Central memory CD8-positive, alpha-beta T cell (primary cell): ENCODE measurements around the gene RAD51B.

Experiments used
- ATAC-seq: fragments of 150-1000 bp; cut with Tn5 transposase; replicated peaks from 2 replicates; pipeline ENCODE4 v1.10.0; 2022; ENCODE audit warnings: mild to moderate bottlenecking, moderate FRiP score, moderate number of reproducible peaks; ENCODE audit not compliant: poor library complexity, severe bottlenecking; ENCODE audit errors: extremely low read depth
- DNase-seq, 2 donors: peaks; one replicate each; pipeline ENCODE4 v3.0.0; 2021; ENCODE audit warnings: low spot score in 2 of 2
- H3K27ac Mint-ChIP-seq: one replicate; pipeline ENCODE4 v1.8.0; 2022; ENCODE audit warnings: low read depth, mild to moderate bottlenecking, moderate library complexity, mixed read lengths
- H3K27me3 Mint-ChIP-seq: one replicate; pipeline ENCODE4 v1.8.0; 2022; ENCODE audit warnings: mixed read lengths
- H3K36me3 Mint-ChIP-seq: one replicate; pipeline ENCODE4 v1.8.0; 2022; ENCODE audit warnings: mild to moderate bottlenecking, moderate library complexity, mixed read lengths; ENCODE audit not compliant: insufficient read depth
- H3K4me1 Mint-ChIP-seq: one replicate; pipeline ENCODE4 v1.8.0; 2022; ENCODE audit warnings: mixed read lengths
- H3K4me3 Mint-ChIP-seq: one replicate; pipeline ENCODE4 v1.8.0; 2022; ENCODE audit warnings: mild to moderate bottlenecking, moderate library complexity, mixed read lengths
- H3K9me3 Mint-ChIP-seq: one replicate; pipeline ENCODE4 v1.8.0; 2022; ENCODE audit warnings: mixed read lengths

Gene RAD51B

DNA sequence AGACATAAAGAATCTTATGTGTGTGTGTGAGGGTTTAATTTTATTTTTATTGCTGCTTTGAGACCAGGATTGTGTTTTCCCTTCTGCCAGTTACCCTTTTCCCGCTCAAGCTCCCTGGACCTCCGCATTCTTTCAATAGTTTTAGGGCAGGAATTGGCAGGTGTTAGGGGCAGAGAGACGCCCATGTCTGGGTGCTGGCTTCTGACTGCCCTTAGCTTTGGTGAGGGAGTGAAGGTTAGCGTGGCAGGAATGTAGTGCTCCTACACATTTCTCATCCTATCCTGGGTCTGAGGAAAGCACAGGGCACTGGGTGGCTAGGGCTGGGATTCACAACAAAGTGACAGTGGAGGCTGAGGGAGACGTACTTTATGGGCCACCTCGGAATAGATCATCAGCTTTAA, 545.2 kb downstream of the RAD51B start:
- Mint-ChIP-seq H3K27me3 (no peaks in the 10 kb centered on the region), H3K9me3 (no peaks in the 10 kb centered on the region), H3K4me1 (peaks cover 5% of the 10 kb centered on the region), H3K4me3 (no peak overlapping the region), H3K27ac (no peak overlapping the region), H3K36me3 (no peaks in the 10 kb centered on the region)
- no peak for DNase-seq
- ATAC-seq = no peak

- Mint-ChIP-seq H3K4me1 (peaks cover 5% of the 10 kb centered on the region), H3K9me3 (no peaks in the 10 kb centered on the region), H3K4me3 (no peak overlapping the region), H3K27me3 (no peaks in the 10 kb centered on the region), H3K36me3 (no peaks in the 10 kb centered on the region), H3K27ac (no peak overlapping the region)
- ATAC-seq = no peak
- DNase-seq = no peak
These were observed 545.6 kb downstream of the RAD51B start for GRCh38 chr14:68365228-68365627.

GRCh38 chr14:68366656-68367055, 547.1 kb downstream of the RAD51B start:
- H3K4me3 Mint-ChIP-seq = no peak overlapping the region
- DNase-seq = no peak
- H3K4me1 Mint-ChIP-seq = peaks cover 5% of the 10 kb centered on the region
- no peaks in the 10 kb centered on the region for H3K9me3 Mint-ChIP-seq
- no peak overlapping the region for H3K27ac Mint-ChIP-seq
- no peaks in the 10 kb centered on the region for H3K36me3 Mint-ChIP-seq
- H3K27me3 Mint-ChIP-seq = no peaks in the 10 kb centered on the region
- no peak for ATAC-seq

- Mint-ChIP-seq H3K27ac (no peak overlapping the region), H3K36me3 (no peaks in the 10 kb centered on the region)
These were observed 548.0 kb downstream of the RAD51B start for GRCh38 chr14:68367536-68367935.

DNA sequence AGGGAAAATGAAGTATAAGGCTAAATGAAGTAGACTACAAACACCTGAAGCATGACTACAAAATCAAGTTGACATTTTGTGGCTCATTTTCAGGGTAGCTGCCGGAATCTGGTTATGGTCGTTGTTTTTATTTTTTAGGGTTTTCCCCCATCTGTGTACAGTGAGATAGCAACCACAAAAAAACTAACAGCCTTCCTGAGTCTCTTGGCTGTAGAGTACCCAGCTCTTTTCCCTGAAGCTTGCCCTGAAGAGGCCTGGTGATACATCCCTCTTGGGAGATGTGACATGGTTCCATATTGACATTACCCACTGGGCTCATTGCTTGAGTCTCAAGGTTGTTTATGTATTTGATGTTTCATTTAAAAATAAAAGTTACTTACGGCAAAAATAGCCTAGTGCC, 549.3 kb downstream of the RAD51B start:
- H3K27ac Mint-ChIP-seq = no peak overlapping the region
- H3K9me3 Mint-ChIP-seq = no peaks in the 10 kb centered on the region
- H3K4me3 Mint-ChIP-seq = no peak overlapping the region
- no peaks in the 10 kb centered on the region for H3K27me3 Mint-ChIP-seq
- peaks cover 5% of the 10 kb centered on the region for H3K4me1 Mint-ChIP-seq
- no peak for DNase-seq
- no peaks in the 10 kb centered on the region for H3K36me3 Mint-ChIP-seq
- ATAC-seq = no peak

More at GRCh38 chr14:68367536-68367935, 548.0 kb downstream of the RAD51B start:
- ATAC-seq = no peak
- Mint-ChIP-seq H3K9me3 (no peaks in the 10 kb centered on the region), H3K4me1 (peaks cover 5% of the 10 kb centered on the region), H3K27me3 (no peaks in the 10 kb centered on the region), H3K4me3 (no peak overlapping the region)
- no peak for DNase-seq

- H3K36me3 Mint-ChIP-seq = no peaks in the 10 kb centered on the region
- no peak for DNase-seq
- H3K4me1 Mint-ChIP-seq = peaks cover 5% of the 10 kb centered on the region
- no peaks in the 10 kb centered on the region for H3K27me3 Mint-ChIP-seq
- H3K4me3 Mint-ChIP-seq = no peak overlapping the region
- ATAC-seq = no peak
- no peak overlapping the region for H3K27ac Mint-ChIP-seq
- no peaks in the 10 kb centered on the region for H3K9me3 Mint-ChIP-seq
These were observed 549.9 kb downstream of the RAD51B start for GRCh38 chr14:68369281-68370056.

GRCh38 chr14:68370057-68370360, 550.4 kb downstream of the RAD51B start:
- H3K27ac Mint-ChIP-seq = no peak overlapping the region
- no peaks in the 10 kb centered on the region for H3K9me3 Mint-ChIP-seq
- H3K4me3 Mint-ChIP-seq = no peak overlapping the region
- peaks cover 5% of the 10 kb centered on the region for H3K4me1 Mint-ChIP-seq
- DNase-seq (no peak), ATAC-seq (no peak)
- H3K27me3 Mint-ChIP-seq = no peaks in the 10 kb centered on the region
- H3K36me3 Mint-ChIP-seq = no peaks in the 10 kb centered on the region

GRCh38 chr14:68372368-68372767, 552.8 kb downstream of the RAD51B start:
- Mint-ChIP-seq H3K27ac (no peak overlapping the region), H3K4me3 (no peak overlapping the region), H3K9me3 (no peaks in the 10 kb centered on the region), H3K36me3 (no peaks in the 10 kb centered on the region), H3K27me3 (no peaks in the 10 kb centered on the region), H3K4me1 (peaks cover 16% of the 10 kb centered on the region)
- DNase-seq (no peak), ATAC-seq (no peak)

GRCh38 chr14:68373124-68373646, 553.6 kb downstream of the RAD51B start:
- Mint-ChIP-seq H3K9me3 (no peaks in the 10 kb centered on the region), H3K4me3 (no peak overlapping the region), H3K27me3 (no peaks in the 10 kb centered on the region), H3K27ac (no peak overlapping the region), H3K36me3 (no peaks in the 10 kb centered on the region), H3K4me1 (peaks cover 19% of the 10 kb centered on the region)
- DNase-seq (no peak), ATAC-seq (no peak)

DNA sequence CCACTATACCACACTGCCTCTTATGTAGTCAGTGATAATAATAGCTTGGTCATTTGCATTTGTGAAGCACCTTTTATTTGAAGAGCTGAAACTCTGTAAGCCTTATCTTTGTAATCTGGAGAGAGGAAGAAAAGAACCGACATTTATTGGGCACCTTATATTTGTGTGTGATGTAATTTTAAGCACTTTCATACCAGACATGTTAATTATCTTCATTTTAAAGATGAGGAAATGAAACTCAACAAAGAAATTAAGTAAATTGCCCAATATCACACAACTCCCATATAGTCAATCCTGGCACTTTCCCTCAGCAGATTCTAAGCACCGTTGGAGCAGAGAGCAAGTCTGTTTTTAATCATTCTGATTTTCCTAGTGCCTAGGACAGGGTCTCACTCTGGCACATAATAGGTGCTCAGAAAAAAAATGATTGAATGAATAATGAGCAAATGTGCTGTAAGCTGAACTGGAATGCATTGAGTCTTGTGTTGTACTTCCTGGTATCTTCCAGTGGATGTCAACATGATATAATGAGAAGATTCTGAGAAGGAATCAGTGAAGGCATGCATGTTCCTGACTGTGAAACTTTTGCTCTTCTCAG, 554.4 kb downstream of the RAD51B start:
- Mint-ChIP-seq H3K27me3 (no peaks in the 10 kb centered on the region), H3K27ac (no peak overlapping the region), H3K9me3 (no peaks in the 10 kb centered on the region), H3K4me1 (peaks cover 16% of the 10 kb centered on the region), H3K4me3 (no peak overlapping the region), H3K36me3 (no peaks in the 10 kb centered on the region)
- ATAC-seq (no peak), DNase-seq (no peak)

DNA sequence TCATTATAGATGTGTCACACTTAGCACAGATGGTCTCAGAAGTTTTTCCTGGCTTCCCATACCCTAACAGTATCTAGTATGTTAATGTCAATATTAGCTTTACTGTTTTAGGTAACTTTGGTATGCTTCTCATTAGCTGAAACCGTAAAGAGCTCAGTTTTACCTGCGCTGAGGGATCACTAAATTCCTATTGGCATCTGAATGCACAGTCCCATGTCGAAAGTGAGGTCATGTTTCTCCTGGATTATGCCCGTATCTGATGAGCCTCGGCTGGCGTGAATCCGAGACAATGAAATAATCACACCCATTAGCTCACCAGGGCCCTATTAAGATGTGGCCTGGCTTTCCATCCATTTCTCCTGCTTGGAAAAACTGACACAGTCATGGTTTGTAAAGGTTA, 555.1 kb downstream of the RAD51B start:
- Mint-ChIP-seq H3K4me3 (no peak overlapping the region), H3K27me3 (no peaks in the 10 kb centered on the region), H3K27ac (no peak overlapping the region), H3K4me1 (peaks cover 16% of the 10 kb centered on the region), H3K36me3 (no peaks in the 10 kb centered on the region), H3K9me3 (no peaks in the 10 kb centered on the region)
- DNase-seq (no peak), ATAC-seq (no peak)

DNA sequence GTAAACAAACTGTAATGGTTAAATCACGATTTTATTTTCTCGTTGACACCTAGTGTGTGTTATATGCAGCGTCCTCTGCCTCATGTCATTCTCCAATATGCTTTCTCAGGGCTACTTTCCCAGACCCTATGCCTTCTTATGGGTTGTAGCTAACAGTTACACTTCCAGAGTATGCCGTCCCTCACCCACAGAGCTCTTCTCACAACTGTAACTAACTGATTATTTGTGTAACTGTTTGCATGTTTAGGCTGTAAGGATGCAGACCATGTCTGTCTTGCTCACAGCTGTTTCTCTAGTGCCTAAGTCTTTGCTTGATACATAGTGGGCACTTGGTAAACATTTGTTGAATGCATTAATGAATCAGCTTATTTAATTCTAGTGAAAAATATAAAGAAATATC, 555.8 kb downstream of the RAD51B start:
- no peak overlapping the region for H3K4me3 Mint-ChIP-seq
- H3K4me1 Mint-ChIP-seq = peaks cover 16% of the 10 kb centered on the region
- peak overlapping the region; percentile 20 for H3K27ac Mint-ChIP-seq
- no peaks in the 10 kb centered on the region for H3K36me3 Mint-ChIP-seq
- DNase-seq = no peak
- H3K9me3 Mint-ChIP-seq = no peaks in the 10 kb centered on the region
- no peaks in the 10 kb centered on the region for H3K27me3 Mint-ChIP-seq
- ATAC-seq = no peak

DNA sequence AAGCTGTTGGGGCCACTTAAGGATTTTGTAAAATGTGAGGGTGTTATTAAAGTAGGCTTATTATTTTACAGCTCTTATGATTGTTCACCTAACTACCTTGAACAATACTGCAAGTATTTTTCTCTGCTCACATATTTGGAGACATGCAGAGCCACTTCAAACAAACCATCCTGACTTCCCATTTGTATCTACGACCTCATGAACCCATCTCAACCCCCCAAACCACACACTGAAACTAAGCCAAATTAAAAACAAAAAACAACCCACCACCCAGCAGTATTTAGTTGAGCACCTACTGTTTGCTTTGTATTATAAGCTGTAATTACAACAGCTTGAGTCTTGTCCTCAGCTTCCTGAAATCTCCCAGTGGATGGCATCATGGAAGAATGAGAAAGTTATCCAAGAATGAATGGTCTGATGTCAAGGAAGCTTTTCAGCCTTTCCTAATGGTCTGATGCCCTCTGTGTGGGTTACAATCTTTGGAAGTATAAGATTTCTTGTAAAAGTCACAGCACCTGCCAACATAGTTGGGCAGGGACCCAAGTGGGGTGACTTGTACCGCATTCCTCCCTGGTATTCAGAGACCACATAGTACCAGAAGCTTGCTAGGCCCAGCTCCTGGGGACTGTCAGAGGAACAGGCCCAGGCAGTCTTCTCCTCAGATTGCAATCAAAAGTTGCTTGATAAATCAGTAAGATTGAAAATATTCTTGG, 556.6 kb downstream of the RAD51B start:
- ATAC-seq (no peak), DNase-seq (no peak)
- Mint-ChIP-seq H3K4me1 (peaks cover 16% of the 10 kb centered on the region), H3K27ac (no peak overlapping the region), H3K4me3 (no peak overlapping the region), H3K27me3 (no peaks in the 10 kb centered on the region), H3K36me3 (no peaks in the 10 kb centered on the region), H3K9me3 (no peaks in the 10 kb centered on the region)
